Cardiac septum (tissue), 1 donor: ENCODE results near the gene EHMT2. TPM values are rescaled to one million over a fixed set of nuclear protein-coding genes. Genes with fewer than 3 reads are reported as not detected.
"Not testable (repeated sequence)": the region's sequence is repeated elsewhere in the genome, so short reads cannot be mapped to it uniquely, and the experiment has no call there.

Experiments
- DNase-seq: peaks from one replicate; pipeline ENCODE4 v3.0.0-alpha.2; 2020; ENCODE audit warnings: low spot score
- intact Hi-C: fragments of 100-400 bp; cut with DNase I; formaldehyde crosslinking; loops from one replicate; pipeline ENCODE4 v1.14.0; 2022
- total RNA-seq: library from RNA; stranded (reverse); fragmentation: NEBNext Ultra II Directional; extraction: Animal tissue kit (Norgen Biotek cat#: 25700); gene quantifications from one replicate; pipeline ENCODE4 v1.2.1, GENCODE V29; 2021
- donor health status: DM: no; HTN: no; CAD: no.

EHMT2 gene
- total RNA-seq, 1 donor from 2014 or later, result 14.5 TPM

DNA sequence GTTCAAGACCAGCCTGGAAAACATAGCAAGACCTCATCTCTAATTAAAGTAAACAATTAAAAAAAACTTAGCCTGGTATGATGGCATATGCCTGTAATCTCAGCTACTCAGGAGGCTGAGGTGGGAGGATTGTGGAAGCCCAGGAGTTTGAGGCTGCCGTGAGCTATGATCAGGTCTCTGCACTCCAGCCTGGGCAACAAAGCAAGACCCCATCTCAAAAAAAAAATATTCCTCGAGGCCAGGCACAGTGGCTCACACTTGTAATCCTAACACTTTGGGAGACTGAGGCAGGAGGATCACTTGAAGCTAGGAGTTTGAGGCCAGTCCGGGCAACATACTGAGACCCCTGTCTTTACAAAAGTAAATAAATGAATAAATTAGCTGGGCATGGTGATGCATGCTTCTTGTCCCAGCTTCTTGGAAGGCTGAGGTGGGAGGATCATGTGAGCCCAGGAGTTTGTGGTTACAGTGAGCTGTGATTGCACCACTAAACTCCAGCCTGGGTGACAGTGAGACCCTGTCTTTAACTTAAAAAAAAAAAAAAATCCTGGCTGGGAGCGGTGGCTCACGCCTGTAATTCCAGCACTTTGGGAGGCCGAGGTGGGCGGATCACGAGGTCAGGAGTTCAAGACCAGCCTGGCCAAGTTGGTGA, 20.7 kb upstream of the EHMT2 start:
- intact Hi-C loops, result no loop called here
- DNase-seq, result no peak

DNA sequence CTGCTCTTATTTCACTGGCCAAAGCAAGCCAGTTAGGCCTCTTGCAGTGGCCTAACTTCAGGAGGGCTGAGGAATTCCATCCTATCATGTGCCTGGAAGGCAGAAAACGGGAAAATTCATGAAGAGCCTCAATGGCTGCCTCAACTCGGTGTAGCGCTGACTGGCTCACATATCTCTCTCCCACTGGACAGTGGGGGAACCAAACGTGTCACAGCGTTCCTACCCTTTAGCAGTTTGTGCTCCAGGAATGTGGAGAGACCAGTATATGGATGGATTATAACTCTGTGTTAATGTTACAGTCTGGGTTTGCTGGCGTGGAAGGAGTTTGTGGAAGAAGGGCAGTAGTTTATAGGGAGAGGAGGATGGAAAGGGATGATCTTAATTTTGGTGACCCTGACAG, 18.3 kb upstream of the EHMT2 start:
- intact Hi-C loops, result no loop called here
- DNase-seq, result no peak

DNA sequence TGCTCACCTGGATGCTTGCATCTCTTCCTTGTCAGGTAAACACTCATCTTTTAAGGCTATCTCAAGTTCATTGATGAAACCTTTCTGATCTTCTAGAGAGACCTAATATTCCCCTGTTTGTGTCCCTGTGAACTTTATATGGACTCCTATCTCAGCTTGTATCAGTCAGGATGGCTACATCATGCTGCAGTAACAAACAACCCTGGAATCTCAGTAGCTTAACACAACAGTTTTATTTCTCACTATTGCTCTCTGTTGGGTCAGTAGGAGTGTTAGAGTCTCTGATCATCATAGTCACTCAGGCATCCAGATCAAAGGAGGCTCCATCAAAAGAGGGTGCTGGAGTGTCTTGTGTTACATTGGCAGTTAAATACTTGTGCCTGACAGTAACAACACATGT, 17.9 kb upstream of the EHMT2 start:
- DNase-seq, result no peak
- intact Hi-C loops, result no loop called here

DNA sequence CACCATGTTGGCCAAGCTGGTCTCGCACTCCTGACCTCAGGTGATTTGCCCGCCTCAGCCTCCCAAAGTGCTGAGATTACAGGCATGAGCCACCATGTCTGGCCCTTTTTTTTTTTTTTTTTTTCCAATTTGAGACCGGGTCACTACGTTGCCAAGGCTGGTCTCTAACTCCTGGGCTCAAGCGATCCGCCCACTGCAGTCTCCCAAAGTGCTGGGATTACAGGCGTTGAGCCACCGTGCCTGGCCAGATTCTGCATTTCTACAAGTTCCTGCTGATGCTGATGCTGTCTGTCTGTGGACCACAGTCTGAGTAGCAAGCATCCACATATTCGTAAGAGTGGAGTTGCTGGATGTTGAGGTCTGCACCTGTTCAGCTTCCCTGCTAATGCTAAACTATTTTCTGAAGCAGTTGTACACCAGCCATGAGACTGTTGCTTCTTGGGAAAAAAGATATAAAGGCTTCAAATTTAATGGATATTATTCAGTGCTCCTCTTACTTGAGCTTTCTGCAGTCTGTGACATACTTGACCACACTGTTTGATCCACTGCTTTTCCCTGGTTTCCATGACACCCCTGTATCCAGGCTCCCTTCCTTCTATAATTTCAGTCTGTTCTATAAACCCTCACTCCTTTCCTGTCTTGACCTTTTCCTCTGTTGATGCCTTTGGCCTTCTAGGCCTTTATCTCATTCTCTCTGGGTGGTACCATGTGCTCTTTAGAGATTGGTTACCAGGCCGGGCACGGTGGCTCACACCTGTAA, 14.5 kb upstream of the EHMT2 start:
- DNase-seq, result no peak
- intact Hi-C loops, result no loop called here

DNA sequence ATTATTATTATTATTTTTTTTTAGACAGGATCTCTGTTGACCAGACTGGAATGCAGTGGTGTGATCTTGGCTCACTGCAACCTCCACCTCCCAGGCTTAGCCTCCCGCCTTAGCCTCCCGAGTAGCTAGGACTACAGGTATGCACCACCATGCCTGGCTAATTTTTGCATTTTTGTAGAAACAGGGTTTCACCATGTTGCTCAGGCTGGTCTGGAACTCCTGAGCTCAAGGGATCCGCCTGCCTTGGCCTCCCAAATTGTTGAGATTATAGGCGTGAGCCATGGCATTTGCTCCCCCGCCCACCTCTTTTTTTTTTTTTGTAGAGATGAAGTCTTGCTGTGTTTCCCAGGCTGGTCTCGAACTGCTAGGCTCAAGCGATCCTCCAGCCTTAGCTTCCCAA, 11.8 kb upstream of the EHMT2 start:
- DNase-seq, intact Hi-C loops: not testable (repeated sequence)

DNA sequence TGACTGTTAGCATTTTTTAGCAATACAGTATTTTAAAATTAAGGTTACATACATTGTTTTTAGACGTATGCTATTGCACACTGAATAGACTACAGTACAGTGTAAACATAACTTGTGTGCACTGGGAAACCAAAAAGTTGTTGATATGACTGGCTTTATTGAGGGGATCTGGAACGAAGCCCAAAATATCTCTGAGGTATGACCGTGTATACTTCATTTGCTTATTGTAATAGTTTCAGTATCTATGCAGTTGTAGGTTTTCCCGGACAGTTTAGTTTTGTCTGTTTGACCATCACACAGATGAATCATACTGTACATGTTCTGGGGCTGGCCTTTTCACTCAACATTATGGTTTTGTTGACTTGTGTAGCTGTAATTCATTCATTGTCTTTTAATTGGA, 11.3 kb upstream of the EHMT2 start:
- DNase-seq, result no peak
- intact Hi-C loops, result no loop called here

DNA sequence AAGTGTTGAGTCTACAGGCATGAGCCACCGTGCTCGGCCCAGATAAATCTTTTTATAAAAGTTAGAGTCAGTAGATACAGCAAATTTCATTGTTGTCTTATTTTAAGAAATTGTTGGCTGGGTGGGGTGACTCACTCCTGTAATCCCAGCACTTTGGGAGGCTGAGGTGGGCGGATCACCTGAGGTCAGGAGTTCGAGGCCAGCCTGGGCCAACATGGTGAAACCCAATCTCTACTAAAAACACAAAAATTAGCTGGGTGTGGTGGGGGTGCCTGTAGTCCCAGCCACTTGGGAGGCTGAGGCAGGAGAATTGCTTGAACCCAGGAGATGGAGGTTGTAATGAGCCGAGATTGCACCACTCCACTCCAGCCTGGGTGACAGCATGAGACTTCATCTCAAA, 10.8 kb upstream of the EHMT2 start:
- DNase-seq, intact Hi-C loops: not testable (repeated sequence)

DNA sequence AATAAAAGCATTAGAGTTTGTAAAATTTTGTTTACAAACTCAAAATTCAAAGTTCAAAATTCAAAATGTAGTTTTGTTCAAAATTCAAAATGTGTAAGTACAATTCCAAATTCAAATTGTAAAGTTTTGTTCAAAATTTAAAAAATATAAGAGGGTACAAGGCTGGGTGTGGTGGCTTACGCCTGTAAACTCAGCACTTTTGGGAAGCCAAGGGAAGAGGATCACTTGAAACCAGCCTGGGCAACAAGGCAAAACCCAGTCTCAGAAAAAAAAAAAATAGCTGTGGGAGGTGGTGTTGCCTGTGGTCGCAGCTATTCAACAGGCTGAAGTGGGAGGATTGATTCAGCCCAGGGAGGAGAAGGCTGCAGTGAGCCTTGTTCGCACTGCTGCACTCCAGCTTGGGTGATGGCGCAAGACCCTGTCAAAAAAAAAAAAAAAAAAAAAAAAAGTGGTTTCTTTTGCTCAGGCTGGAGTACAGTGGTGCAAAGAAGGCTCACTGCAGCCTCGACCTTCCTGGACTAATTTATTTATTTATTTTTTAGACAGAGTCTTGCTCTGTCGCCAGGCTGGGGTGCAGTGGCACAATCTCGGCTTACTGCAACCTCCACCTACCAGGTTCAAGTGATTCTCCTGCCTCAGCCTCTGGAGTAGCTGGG, 9.8 kb upstream of the EHMT2 start:
- intact Hi-C loops, result no loop called here
- no peak for DNase-seq

DNA sequence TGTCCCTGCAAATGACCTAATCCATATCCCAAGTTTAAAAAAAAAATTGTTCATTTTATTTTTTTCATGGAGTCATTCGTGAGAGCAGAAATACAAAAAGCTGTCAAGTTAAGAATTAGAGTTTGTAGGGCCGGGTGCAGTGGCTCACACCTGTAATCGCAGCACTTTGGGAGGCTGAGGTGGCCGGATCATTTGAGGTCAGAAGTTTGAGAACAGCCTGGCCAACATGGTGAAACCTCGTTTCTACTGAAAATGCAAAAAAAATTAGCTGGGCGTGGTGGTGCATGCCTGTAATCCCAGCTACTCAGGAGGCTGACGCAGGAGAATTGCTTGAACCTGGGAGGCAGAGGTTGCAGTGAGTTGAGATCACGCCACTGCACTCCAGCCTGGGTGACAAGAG, 9.2 kb upstream of the EHMT2 start:
- DNase-seq, intact Hi-C loops: not testable (repeated sequence)

DNA sequence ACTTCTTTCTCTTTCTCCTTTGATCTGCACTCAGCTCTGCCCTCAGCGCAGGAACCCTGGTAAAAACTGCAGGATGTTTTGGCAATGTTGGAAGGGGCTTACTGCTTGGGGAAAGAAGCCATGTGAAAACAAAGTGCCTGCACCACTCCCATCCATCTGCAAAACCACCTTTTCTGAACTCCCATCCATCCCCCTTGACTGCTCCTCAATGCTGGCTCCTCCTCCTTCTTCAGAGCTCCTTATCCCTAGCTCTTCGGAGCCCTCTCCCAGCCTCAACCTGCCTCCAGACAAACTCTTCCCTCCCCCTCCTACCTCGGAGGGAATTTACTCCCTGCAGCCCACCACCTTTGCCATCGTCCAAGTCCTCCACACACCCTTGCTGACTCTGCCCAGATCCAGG, 8.6 kb upstream of the EHMT2 start:
- intact Hi-C loops, result no loop called here
- no peak for DNase-seq

DNA sequence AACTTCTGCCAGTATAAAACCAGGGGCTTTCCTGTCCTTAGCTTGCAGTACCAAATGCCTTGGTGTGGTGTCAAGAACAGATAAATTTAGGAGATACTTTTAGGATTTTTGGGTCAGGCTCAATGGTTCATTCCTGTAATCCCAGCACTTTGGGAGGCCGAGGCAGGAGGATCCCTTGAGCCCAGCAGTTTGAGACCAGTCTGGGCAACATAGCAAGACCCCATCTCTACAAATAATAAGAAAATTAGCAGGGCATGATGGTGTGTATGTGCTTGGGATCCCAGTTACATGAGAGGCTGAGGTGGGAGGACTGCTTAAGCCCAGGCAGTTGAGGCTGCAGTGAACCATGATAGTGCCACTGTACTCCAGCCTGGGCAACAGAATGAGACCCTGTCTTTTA, 7.5 kb upstream of the EHMT2 start:
- no peak for DNase-seq
- intact Hi-C loops, result no loop called here

DNA sequence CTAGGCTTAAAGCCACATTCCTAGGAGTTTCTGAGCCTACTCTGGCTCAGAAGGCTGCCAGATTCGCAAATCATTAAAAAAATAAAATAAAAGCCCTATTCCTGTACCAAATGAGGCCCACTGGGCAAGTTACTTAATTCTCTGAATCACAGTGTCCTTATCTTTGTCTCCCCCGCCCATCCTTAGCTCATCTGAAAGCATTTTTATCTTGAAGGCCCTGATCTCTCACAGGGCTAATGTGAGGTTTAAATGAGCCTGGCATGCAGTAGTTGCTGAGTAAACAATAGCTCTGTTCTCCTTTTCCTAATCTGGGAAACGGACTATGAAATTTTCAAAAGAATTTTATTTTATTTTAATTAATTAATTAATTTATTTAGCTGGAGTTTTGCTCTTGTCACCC, 6.5 kb upstream of the EHMT2 start:
- intact Hi-C loops, result loop anchor here (5.0 kb wide), 1 partner anchor 48 kb away; no protein-coding TSS in a partner anchor
- no peak for DNase-seq

DNA sequence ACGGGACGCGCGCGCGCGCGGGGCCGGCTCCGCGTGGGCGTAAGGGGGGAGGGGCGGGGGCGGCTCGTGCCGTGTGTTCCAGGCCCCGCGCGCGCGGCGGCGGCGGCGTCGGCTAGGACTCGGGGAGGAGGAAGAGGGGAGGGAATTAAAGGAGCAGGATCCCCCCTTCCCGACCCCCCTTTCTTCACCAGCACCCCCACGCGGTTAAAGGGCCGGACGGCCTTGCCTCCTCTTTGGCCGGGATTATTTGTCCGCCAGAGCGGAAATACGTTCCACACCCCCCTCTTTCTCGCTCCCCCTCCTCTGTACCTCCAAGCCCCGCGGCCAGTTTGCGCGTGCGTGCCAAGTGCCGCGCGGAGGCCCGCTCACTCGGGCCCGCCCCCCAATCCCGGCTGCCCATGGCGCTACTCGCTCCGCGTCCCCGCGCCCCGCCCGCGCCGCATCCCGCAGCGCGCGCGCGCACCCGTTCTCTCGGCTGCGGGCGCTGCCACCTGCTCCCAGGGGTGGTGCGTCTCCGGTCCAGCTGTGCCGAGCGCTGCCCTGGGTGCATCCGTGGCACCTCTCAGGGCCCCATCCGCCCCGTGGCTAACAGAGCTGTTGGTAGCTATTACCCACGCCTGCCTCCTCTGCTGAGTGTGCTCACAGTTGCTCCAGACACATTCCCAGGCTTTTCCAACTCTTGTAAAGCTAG, 4.6 kb upstream of the EHMT2 start, which contains the start of gene ZBTB12:
Gene ZBTB12 (minus strand): TSS at position 134 of the 691 bp plus-strand sequence. CDS start 781 bp downstream, outside the sequence.
- peak; percentile 94 for DNase-seq
- intact Hi-C loops, result loop anchor here (5.0 kb wide), 1 partner anchor 50 kb away; no protein-coding TSS in a partner anchor

DNA sequence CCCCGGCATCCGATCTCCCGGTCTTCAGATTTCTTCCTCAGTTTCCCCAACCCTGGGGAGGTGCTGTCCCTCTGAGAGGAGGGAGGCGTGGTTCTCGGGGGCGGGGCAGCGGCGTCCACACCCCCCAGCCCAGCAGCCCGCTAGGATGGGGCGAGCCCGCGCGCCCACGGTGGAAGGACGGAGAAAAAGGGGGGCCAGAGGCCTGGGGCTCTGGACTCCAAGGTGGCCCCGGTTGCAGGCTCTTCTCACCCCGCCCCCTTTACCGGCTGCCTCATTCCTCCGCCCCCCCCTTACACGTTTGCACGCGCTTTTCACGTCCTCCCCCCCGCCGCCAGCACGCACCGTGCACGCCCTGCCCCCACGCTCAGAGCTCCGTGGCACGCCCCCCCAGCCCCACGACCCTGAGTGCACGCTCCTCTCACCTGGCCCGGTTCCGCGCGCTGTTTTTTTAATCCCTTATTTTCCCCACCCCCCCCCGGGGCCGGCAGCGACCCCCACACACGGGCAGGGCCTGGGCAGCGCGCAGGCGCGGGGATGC, 4.0 kb upstream of the EHMT2 start:
- intact Hi-C loops, result loop anchor here (5.0 kb wide), 1 partner anchor 51 kb away; no protein-coding TSS in a partner anchor
- peak; percentile 79 for DNase-seq

DNA sequence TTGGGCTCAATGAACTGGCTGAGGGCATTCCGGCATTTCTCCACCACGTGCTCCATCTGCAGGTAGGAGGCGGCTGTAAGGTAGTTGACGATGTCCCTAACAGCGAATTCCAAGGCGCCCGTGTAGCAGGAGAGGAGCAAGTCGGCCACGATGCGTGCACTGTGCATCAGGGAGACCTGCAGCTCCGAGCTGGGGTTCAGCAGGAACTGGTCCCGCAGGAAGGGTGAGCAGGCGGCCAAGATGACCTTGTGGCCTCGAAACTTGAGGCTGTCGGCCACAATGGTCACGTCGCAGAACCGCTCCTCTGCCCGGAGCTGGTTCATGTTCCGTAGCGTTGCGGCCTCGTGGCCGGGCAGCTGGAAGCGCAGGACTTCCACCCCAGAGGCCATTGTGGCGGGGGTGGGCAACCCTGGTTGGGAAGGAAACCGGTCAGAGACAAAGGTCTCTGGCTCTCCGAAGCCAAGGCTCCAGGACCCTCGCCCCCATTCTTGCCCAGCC, 3.5 kb upstream of the EHMT2 start:
- no peak for DNase-seq
- intact Hi-C loops, result loop anchor here (5.0 kb wide), 1 partner anchor 51 kb away; no protein-coding TSS in a partner anchor

DNA sequence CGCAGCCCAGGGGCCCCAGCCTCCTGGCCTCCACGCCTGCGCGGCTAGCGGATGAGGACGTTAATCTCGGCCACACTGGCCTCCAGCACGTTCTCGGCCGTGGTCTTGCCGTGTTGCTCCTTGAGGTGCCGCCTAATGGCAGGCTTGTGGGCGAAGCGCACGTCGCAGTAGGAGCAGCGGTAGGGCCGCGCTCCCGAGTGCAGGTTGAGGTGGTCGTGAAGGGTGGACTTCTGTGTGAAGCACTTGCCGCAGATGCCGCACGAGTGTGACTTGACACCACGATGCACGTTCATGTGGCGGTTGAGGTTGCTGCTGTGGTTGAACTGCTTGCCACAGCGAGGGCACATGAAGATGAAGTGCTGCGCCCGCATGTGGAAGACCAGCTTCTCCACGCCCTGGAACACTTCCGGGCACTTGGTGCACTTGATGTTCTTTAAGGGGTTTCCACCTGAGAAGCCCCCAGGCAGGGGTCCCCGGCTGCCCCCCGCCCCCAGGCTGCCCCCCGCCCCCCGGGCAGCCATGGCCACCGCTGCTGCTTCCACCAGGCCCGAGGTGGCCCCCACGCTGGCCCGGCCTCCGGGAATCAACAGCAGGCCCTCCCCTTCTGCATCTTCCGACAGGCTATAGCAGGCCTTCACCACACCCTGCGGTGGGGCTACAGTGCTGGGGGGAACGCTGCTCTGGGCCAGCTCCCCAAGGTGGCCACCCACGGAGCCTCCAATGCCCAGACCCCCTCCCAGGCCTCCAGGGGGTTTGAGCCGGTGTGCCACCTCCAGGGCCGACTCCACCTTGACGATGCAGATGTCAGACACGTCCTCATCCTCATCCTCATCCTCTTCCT, 2.6 kb upstream of the EHMT2 start:
- intact Hi-C loops, result loop anchor here (5.0 kb wide), 2 partner anchors 52 to 218 kb away; partner anchors contain the start of gene LY6G5C
- DNase-seq, result no peak

DNA sequence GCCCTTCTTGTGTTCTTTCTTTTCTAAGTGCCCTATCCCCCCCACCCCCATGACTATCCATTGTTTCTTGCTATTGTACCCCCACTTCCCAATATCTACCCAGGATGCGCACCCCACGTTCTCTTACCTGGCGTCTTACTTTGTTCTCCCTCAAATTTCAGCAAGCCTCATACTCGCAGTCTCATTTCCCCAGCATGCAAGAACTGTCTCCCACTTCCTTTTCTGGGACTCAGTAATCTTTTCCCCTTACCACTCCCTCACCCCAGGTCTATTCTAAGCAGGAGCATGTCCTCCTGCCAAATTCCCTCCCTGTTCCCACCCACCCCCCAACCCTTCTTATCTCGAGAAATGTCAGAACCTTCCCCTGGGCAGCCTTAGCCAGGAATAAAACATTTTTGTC, 1.7 kb upstream of the EHMT2 start:
- DNase-seq, result no peak
- intact Hi-C loops, result loop anchor here (5.0 kb wide), 1 partner anchor 217 kb away; the partner anchor contains the start of gene LY6G5C

DNA sequence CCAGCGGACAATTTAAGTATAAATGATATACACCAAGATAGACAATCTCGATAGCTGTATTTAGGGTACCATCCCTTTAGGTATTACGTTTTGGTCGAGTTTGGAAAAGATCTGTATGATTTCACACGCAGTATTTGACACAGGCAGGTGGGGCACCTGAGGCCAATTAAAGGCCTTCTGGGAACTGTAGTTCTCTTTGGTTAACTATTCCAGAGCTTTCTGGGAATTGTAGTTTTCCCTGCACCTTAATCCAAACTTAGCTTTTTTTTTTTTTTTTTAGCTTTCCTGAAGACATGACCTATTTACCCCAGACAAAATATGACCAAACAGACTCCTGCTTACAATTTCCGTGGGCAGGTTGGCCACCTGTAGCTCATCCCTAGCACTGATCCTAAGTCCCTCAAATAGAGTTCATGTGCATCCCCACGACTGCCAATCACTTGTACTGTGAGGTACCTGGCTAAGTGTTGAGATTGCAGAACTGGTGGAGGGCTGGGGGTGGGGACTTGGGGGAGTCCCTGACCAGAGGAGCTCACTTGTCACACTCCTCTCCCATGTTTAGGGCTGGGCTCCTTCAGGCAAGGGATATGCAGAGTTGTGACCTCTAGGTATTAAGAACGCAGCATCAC, 999 bp upstream of the EHMT2 start:
- intact Hi-C loops, result loop anchor here (5.0 kb wide), 1 partner anchor 216 kb away; the partner anchor contains the start of gene LY6G5C
- DNase-seq, result no peak
